Measurements from ENCODE around the gene DERL3. TPM values are rescaled to one million over a fixed set of nuclear protein-coding genes. Genes with fewer than 3 reads are reported as not detected.

DERL3 gene
- polyA plus RNA-seq, 5 donors = 3.5 to 5.3 (median 3.9) TPM

DNA sequence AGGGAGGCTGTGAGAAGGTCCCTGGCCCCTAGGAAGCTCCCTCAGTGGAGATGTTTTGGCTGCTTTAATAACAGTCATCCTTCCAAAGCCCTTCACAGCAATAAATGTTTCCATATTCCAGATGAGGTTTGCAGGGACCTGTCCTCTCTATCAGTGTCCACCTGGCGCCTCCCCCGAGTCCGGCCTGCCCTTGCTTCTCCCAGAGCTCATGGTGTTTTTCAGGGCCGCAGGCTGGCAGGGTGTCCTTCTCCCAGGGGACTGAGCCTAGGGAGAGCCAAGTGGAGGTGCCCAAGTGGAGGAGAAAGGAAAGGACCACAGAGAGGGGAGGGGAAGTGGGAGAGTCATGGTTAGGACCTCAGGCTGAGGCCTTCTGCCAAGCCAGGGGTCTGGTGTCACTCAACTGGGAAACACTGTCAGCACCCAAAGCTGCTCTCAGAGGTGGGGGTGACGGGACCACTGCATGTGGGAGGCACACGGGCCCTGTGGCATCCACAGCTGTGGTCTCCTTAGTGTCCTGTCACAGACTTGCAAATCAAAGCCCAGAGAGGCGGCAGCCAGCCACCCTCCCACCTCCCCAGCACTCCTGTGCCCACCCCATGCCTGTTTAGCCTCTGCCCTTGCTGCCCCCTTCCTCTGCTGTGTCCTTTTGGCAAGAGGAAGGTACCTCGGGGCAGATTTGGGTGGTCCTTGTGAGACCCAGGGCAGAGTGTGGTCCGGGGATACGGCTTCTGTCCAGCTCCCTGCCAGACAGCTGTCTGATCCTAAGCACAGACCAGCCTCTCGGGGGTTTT, 6.4 kb downstream of the DERL3 start:
- no peak for DNase-seq

DNA sequence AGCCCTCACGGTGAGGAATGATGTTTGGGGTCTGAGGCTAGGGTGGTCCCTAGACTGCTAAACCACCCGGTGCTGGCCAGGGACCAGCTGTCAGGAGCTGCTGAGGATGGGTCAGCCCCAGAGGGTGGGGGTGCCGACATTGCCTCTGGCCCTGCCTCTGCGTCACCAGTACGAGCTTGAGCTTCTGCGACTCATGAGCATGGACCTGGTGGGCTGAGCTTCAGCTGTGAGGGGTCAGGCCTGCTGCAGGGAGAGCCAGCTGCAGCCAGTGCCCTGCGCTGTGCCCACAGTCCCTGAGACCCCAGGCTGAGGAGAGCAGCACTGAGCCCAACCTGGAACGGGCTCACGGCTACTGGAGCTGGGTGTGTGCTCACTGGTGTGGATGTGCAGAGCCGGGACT, 7.0 kb downstream of the DERL3 start:
- no peak for DNase-seq

DNA sequence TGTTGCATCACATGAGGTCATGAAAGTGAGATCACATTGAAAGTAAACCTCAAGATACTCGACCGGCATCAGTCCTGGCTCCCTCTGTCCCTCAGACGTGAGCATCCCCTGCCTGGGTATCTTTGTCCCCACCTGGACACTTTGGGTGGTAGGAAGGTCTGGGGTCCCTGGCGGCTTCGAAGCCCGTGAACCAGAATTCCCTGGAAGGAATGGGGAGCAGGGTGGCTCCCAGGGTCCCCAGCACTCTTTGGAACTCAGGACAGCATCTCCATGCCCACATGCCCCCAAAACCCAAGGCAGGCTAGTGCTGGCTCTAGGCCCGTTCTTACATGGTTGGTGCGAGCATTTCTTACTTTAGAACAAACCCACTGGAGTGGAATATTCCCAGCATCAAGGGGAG, 7.5 kb downstream of the DERL3 start:
- DNase-seq = no peak

DNA sequence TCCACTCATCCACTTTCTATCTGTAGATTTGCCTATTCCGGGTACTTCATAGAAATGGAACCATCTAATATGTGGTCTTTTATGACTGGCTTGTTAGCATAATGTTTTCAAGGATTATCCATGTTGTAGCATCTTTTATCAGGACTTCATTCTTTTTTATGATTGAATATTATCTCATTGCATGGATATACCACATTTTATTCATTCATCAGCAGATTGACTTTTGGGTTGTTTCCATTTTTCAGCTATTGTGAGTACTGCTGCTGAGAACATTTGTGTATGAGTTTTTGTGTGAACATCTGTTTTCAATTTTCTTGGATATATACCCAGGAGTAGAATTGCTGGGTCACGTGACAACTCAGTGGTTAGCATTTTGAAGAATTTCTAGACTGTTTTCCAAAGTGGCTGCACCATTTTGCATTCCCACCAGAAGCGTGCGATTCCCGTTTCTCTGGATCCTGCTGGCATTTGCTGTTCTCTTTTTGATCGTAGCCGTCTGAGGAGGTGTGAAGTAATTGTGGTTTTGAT, 8.9 kb downstream of the DERL3 start:
- no peak for DNase-seq

DNA sequence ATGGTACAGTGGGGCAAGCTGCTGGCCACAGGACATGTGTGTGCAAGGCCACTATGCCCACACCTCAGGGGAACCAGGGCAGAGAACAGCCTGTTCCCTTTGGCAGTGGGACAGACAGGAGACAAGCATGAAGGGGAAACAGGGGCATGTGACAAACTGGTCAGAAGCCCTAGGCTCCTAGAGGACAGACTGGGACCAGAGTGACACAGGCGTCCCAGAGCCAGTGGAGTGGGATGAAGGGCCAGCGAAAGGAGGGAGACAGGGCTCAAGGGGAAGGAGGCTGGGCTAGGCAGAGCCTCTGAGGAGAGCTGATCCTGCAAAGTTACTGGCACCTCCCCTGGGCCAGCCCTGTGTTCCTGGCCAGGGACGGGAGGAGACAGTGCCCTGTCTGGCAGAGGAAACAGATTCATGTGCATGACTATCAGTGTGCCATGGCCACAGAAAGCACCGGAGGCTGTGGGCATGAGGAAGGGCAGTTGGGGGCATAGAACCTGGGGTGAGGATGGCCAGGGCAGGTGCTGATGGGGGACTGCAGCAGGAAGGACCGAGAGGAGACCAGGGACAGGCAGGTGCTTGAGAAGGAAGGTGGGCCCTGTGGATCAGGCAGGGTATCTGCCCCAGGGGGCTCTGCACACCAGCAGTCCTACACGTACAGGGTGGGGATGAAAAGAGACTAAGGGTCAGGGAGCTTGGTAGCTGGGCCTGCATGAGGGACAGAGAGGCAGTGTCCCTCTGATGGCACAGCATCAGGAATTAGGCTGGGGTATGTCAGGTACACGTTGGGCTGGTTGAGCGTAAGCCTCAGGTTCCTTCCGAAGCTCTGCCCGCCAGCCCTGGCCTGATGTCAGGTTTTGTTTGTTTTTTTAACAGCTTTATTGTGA, 9.8 kb downstream of the DERL3 start:
- no peak for DNase-seq

DNA sequence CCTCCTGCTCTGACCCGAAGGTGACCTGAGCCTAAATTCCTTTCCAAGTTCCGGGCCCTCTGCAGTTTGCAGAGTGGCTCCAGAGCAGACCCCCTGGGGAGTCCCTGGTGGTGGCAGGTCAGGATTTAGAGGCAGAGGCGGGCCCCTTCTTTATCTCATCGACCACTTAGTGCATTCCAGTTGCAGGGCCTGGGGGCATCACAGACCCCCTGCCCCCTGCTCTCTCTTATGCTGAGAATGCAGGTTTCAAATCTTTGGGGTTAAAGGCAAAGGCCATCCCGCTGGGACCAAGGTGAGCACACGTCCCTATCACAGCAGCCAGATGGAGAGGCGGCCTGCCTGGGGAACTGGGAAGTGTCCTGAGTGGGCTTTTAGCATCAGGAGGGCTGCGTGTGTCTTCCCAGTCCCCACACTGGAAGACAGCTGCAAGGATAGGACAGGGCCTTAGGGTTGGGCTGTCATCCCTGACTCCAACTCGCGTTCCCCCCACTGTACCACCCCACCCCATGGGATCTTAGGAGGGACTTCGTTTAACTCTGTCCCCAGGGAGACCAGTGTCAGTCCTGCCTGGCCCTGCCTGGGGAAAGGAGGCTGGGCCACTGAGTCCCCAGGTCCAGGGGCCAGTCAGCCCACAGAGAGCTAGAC, 11.3 kb downstream of the DERL3 start:
- DNase-seq = no peak

DNA sequence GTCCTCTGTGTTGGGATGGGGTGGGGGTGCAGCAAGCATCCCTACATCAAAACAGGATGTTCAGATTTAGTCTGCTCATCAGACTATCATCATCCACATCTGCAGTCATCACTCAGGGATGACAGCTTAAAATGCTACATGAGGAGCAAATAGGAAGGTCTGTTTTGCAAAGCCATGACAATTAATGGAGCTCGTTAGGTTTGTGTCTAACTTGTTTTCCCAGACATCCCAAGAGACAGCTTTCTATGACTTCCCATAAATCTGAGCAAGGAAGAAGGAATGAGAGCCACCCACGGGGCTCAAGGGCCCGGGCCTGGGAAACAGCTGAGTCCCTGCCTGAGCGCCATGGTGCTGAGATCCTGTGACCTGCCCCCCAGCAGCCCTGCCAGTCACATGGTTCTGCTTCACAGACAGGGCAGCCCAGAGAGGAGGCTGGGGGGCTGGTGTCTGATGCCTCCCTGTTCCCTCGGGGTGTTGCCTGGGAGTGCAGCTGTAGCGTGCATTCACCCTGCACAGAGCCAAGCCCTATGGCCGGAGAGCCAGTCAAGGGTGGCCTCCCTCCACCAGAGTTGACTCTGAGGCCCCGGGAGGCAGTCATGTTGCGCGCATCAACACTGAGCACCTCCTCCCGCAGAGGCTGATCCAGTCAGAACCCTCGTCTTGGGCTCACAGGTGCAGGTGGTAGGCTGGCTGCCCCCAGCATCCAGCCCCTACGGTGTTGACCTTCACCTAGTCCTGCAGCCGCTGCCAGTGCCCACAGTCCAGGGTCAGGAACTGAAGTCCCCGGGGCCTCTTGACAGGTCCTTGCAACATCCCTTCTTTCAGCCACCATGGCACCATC, 12.1 kb downstream of the DERL3 start:
- no peak for DNase-seq

DNA sequence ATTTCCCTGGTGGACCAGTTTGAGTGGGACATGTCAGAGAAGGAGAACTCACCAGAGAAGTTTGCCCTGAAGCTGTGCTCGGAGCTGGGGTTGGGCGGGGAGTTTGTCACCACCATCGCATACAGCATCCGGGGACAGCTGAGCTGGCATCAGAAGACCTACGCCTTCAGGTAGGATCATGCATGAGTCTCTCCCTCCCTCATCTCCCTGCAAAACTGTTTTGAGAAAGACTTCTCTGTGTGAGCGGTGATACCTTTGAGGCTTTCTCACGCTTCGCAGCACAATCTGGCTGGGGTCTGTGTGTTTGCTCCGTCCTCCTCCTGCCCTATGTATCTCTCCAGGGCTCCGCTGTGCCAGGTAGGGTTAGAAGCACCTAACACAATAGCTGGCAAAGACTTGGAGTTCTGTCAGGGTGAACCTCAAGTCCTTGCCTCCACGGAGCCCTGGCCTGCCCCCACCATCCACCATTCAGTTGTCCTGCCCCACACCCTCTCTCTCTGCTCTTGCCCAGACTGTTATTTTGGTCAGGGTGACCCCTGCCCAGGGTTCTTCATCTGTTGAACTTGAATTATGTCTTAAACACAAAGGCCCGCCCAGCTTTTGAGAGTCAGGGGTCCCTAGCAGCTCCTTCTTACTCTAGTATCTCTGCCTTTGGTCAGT, 13.4 kb downstream of the DERL3 start:
- no peak for DNase-seq

DNA sequence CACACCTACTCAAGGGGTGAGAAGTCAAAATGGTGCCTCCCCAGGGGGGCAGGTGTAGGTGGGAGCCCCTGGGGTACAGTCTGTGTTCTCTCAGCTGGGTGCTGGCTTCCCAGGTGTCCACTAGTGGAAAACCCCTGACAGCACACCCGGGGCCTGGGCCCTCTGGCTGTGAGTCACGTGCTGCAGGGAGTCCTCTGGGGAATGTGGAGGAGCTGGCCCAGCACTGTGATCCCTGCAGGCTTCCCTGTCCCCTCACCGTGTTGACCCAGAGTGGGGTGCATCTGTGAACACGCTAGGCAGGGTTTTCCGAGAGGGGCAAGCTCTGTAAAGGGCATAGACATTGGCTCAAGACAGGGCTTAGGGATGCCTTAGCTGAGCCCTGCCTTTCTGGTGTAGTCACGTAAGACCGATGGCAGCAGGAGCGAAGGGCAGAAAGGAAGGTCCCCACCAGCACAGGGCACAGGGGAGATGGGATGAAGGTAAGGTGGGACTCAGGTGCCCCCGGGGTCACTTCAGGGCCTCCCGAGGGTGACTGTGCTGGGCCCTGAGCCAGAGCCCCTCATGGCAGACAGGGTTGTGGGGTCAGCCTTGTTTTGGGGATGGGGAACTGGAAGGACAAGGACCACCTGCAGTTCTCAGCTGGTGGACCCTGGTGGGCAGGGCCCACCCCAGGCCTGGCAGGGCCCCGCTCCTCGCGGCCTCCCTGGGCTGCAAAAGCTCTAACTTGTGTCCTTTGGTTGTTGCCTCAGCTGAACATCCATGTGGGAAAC, 14.1 kb downstream of the DERL3 start:
- no peak for DNase-seq

DNA sequence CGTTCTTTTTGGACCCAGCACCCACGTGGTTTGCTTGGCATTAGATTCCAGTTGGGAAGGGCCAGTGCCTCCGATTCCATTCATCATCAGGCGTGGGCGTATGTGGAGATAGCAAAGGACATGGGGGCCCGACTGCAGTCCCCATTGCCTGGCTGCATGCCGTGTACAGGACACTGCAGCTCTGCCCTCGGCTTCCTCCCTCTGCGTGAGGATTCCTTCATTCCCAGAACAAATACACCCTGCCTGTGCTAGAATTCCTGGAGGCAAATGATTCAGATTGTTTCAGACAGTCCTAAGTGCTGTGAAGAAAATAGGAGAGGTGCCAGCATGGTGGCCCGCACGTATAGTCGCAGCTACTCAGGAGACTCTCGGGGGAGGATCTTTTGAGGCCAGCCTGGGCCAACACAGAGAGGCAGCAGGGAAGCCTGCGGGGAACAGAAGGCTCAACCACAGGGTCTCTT, 15.4 kb downstream of the DERL3 start:
- no peak for DNase-seq

DNA sequence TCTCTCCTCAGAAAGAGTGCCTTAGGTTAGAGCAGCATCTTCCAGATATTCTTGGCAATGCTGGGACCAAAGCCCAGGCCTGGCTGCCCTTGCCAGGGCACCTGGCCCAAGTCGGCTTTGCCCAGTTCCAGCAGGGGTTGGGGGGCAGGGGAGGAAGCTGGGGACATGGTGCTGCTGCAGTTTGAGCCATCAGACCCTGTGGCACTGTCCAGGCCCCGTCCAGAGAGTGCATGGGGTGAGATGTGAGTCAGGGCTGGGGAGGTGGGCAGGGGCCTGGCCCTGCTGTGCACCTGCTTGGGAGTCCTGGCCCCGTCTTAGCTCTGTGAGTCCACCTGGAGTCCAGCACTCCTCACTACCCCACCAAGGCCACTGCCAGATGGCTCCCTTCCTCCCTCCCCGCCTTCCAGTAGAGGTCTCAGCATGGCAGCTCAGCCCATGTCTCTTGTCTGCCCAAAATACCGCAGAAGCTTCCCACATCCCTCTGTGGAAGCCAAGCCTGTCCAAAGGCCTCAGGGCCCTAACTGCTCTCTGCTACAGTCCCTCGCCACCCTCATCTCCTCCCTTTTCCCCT, 16.6 kb downstream of the DERL3 start:
- no peak for DNase-seq

DNA sequence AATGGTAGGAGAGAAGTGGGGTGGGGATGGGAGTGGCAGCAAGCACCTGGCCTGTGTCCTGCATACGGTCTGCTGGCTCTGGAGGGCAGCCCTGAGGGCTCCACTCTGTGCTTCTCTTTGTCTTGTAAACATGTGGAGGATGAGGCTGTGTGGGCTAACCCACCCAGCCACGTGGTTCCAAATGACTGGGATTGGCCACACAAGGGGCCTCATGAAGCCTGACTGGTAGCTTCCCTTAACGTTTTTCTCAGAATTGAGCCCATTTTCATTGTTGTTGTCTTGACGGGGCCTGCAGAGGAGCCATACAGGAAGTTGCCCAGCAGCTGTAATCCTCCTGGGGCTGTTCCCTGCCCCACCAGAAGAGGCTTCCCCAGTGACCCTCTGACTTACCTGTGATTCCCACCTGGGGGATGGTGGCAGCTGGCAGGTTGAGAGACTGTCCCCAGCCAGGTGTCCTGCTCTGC, 18.0 kb downstream of the DERL3 start:
- DNase-seq = no peak

DNA sequence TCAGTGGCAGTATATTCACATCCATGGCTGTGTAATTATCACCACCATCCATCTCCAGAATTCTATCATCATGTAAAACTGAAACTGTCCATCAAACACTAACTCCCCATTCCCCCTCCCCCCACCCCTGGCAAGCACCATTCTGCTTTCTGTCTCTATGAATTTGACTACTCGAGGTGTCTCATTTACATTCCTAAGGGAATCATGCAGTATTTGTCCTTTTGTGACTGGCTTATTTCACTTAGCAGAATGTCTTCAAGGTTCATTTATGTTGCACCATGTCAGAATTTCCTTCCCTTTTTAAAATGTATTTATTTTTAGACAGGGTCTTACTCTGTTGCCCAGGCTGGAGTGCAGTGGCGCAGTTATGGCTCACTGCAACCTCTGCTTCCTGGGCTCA, 20.3 kb downstream of the DERL3 start:
- DNase-seq = no peak

DNA sequence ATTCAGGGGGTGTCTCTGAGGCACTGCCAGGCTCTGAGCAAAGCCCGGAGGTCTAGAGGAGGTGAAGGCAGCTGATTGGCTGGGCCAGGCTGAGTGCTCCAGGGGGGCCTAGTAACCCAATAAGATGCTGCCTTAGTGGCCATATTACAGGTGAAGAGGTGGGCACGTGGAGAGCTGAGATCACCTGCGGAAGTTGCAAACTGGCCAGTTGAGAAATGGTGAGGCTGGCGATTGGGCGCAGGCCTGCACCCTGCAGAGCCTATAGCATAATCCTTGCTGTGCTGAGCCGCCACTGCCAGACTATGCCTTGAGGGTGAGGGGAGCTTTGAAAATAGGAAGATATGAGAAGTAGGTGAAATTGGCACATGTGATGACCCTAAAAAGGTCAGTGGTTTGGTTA, 21.7 kb downstream of the DERL3 start:
- DNase-seq = no peak

DNA sequence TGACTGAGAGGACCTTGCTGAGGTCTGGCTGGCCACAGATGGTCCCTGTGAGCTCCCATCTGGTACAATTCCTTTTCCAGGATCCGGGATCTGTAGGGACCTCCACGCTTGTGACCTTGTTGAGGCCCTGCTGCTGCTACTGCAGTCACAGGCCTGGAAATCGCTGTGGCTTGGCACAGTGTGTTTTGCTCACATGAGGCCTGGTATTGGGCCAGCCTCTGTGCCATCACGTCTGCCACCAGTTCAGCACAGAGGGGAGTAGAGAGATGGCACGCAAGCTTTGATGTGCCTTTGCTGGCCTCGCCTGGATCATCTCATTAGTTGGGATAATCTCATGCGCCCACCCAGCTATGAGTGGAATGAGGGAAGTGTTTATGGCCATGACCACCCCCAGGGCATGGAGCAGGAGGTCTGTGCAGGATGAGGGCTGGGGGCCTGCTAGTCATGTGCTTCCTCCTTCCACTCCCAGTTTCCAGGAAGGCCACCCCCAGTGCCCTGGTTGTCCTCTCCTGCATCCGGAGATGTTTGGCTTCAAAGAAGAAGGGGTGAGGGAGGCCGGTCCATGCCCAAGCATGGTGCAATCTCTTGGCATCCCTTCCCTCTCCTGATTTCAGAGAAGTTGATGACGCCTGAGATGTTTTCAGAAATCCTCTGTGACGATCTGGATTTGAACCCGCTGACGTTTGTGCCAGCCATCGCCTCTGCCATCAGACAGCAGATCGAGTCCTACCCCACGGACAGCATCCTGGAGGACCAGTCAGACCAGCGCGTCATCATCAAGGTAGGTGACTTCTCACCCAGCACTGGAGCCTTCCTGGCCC, 22.4 kb downstream of the DERL3 start:
- DNase-seq = no peak

DNA sequence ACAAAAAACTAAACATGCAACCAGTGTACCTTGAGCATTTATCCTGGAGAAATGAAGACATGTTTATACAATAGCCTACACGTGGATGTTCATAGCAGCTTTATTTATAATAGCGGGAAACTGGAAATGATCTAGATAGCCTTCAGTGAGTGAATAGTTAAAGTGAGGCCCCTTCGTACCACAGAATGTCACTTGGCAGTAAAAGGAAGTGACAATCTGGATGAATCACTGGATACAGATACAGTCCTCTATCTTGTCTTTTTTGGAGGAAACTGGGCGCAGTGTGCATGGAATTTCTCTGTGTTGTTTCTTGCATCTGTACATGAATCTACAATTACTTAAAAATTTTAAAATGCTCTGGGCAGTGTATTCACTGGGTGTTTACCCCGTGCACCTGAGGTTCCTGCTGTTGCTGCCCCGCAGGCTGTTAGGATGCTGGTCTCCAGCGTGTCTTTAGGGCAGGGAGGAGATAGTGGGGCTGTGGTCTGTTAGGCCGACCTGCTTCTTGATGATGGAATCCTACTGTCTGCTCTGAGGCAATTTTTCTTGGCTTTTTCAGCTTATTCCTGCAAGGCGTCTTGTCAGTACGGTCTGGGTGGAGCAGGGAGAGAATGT, 23.2 kb downstream of the DERL3 start:
- no peak for DNase-seq

DNA sequence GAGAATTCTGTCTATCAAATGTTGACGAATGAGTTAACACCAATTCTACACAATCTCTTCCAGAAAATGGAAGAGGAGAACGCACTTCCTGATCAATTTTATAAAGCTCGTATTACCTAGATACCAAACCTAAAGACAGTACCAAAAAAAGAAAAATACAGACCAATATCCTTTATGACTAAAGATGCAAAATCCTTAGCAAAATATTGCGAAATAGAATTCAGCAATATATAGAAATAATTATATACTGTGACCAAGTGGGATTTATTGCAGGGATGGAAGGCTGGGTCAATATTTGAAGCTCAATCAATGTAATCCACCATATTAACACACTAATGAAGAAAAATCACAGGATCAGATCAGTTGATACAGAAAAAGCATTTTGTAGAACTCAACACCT, 26.4 kb downstream of the DERL3 start:
- DNase-seq = no peak

DNA sequence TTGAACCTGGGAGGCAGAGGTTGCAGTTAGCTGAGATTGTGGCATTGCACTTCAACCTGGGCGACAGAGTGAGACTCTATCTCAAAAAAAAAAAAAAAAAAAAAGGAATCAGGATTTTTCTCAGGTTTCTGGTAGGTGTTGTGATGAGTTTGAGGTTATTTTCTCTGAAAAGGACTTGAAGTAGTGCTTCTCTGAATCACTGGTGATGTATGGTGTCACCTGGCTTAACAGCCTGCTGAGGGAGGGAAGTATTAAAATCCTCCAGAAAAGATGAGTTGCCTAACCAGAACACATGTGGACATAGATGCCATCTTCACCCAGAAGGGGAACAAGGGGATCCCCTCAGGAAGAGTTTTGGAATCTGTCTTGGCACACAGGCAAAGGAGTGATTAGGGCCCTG, 32.0 kb downstream of the DERL3 start:
- DNase-seq = no peak

All from right lung (tissue), 5 donors.